HG03432 (cell line): Measurements from ENCODE around the gene SPDYE6.
"Not testable (repeated sequence)": the region's sequence is repeated elsewhere in the genome, so short reads cannot be mapped to it uniquely, and the experiment has no call there.

Experiments
- ATAC-seq: cut with Tn5 transposase; IDR thresholded peaks from one replicate; pipeline ENCODE4 v1.9.1; 2021; ENCODE audit warnings: mild to moderate bottlenecking, moderate library complexity; ENCODE audit not compliant: unreplicated experiment

Gene SPDYE6

DNA sequence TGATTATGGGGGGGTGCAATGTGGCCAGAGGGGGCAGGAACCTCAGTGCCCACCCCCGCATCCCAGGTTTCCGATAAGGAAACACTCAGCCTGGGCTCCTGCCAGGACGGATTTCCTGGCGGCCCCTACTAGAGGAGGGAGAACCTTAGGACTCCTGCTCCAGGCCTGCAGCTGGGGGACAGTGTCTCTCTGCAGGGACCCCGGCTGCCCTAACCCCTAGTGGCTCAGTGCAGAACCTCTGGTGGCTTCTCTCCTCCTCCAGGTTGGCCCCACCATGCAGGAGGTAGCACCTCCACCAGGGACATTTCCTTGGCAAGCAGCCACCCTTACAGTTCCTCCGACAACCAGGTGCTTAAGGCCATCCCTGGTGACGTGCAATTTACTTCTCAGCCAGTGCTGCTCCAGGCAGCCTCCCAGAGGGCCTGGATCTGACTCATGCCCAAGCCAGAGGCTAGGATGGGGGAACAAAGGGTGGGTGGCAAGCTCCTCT lies 37.7 kb downstream of the SPDYE6 start:
- ATAC-seq = no peak

GRCh38 chr7:102317231-102318059 lies 38.8 kb downstream of the SPDYE6 start:
- no peak for ATAC-seq

GRCh38 chr7:102313997-102314780 lies 42.1 kb downstream of the SPDYE6 start:
- ATAC-seq = no peak

- no peak for ATAC-seq
These were observed 43.9 kb downstream of the SPDYE6 start for GRCh38 chr7:102312317-102312716.

- no peak for ATAC-seq
These were observed 45.8 kb downstream of the SPDYE6 start for GRCh38 chr7:102310414-102310815.

- peak; percentile 77 for ATAC-seq
These were observed 49.1 kb downstream of the SPDYE6 start for GRCh38 chr7:102306916-102307677.

DNA sequence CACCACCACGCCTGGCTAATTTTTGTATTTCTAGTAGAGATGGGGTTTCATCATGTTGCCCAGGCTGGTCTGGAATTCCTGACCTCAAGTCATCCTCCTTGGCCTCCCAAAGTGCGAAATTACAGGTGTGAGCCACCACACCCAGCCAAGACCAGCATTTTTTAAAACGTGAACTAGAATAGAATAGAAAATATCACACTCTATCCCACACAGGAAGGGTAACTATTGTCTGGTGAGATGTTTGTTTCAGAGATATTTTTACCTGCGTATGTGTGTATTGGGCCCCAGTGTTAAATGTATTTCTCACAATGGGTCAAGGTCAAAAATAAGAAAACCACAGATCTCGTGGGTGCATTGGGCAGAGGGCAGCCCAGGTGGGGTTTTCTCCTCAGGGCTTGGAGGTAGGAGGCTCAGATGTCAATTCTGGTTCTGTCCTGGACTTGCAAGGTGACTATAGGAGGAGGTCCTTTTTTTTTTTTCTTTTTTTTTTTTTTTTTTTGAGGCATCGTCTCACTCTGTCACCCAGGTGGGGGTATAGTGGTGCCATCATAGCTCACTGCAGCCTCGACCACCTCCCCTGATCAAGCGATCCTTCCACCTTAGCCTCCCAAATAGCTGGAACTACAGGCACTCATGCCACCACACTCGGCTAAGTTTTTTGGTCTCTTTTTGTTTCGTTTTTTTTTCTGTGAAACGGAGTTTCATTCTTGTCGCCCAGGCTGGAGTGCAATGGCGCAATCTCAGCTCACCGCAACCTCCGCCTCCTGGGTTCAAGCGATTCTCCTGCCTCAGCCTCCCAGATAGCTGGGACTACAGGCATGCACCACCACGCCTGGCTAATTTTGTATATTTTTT lies 50.6 kb downstream of the SPDYE6 start:
- peak; percentile 40 for ATAC-seq

- no peak for ATAC-seq
These were observed 51.6 kb downstream of the SPDYE6 start for GRCh38 chr7:102304668-102305067.

DNA sequence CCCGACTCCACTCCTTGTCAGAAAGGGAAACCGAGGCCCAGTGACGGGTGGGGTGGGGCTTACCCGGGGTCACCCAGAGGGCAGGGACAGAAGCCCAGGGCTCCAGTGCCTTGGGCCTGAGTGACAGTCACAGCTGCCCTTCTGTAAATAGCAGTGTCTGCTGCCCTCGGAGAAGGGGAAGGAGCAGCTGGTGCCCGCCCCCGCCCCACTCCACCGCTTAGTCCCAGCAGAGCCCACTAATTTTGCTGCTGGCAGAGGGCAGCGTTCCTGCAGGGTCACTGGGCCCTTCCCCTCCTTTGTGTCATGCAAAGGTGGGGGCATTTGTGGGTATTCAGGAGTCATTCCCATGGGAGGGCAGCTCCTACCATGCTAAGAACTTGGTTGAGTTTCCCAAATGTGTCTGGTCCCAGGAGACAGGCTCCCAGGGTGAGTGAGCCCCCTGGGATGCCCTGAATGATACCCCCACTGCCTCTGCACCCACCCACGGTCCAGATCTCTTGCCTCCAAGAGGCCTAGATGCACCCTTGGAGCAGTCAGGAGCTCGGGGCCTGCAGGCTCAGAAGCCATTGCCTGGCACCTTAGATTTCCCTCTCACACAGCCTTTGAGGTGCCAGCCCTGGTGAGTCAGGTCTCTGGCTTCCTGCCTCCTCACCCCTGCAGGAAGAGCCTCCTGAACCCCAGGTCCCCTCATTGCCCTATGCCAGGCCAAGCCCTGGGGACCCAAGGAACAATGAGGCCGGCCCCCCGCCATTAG lies 52.4 kb downstream of the SPDYE6 start:
- no peak for ATAC-seq

DNA sequence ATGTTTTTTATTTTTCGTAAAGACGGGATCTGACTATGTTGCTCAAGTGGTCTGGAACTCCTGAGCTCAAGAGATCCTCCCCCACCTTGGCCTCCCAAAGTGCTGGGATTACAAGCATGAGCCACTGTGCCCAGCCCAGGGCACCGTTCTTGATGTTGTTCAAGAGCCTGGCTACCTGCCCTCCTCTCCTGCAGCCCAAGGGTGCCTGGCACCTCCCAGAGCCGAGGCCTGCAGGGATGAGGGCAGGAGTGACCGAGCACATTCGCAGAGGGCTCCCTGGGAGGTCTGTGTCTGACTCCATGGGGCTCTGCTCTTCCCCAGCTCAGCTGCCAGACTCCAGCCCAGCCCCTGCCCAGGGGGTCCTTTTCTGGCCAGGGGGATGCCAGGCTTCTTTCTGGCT lies 54.2 kb downstream of the SPDYE6 start:
- ATAC-seq = no peak

- ATAC-seq = not testable (repeated sequence)
These were observed 54.9 kb downstream of the SPDYE6 start for GRCh38 chr7:102301367-102301766.

GRCh38 chr7:102300643-102301221 lies 55.5 kb downstream of the SPDYE6 start:
- no peak for ATAC-seq

DNA sequence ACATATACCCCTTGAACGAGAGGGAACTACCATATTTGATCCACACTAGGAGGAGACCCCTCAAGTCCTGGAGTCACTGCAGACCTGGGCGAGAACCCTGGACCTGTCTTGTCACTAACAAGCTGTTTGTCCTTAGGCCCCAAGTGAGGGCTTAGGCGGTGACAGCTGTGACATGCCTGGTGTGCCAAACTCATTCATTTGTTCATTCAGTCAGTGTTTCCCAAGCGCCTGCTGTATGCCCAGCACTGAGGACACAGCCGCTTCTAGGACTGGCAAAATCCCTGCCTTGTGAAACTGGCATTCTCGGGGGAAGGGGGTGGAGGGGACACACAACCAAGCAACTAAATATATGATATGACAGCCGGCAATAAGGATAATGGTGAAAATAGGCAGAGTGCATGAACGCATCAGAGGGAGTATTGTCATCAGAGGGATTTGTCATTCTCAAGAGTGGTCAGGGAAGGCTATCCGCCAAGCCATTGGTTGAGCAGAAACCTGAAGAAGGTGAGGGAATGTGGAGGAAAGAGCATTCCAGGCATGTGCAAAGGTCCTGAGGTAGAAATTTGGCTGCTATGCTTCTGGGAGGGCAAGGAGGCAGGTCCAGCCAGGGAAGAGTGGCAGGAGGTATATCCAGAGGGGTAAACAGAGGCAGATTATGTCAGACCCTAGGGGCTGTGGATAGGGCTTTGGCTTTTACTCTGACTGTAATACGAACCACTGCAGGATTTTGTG lies 58.6 kb downstream of the SPDYE6 start:
- ATAC-seq = no peak

DNA sequence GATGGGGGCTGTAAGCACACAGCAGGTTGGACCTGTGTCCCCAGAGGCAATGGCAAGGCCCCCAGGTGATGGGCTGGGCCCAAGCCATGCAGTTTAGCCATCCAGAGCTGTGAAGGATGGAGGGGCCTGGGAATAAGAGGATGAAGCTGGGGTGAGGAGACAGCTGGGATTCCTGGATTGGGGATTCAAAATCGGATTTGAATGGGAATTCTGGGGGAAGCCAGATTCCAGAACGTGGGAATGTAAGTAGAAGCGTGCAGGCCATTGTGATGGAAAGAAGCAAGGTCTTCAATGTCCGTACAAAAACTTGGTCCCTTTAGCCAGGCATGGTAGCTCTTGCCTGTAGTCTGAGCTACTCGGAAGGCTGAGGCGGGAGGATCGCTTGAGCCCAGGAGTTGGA lies 59.7 kb downstream of the SPDYE6 start:
- no peak for ATAC-seq

DNA sequence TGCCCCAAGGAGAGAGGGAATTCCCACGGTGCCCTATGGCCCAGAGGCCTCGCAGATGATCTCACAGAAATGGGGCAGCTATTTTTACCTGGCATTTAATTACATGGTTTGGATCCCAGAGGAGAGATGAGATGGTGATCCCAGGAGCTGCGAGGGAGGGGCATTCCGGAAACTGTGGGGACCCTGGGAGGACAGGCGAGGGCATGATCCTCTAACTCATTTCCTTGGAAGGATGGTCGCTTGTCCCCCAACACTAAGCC lies 60.1 kb downstream of the SPDYE6 start:
- no peak for ATAC-seq
